Transverse colon (tissue), 4 donors: ENCODE results near the gene CADM2. TPM values are rescaled to one million over a fixed set of nuclear protein-coding genes. Genes with fewer than 3 reads are reported as not detected.
A peak's percentile ranks its signal among the peaks of the same experiment; 100 is the strongest.

Experiments
- DNase-seq: peaks from one replicate; pipeline ENCODE4 v3.0.0-alpha.2; 2019
- H3K27ac ChIP-seq, 4 donors: fragments of 200-600 bp; sonication (generic); 2 replicates each; pipeline ENCODE4 v1.5.1; 2016 to 2018; ENCODE audit warnings: inconsistent platforms in 4 of 4
- H3K27me3 ChIP-seq: fragments of 200-600 bp; sonication (generic); 2 replicates; pipeline ENCODE4 v1.5.1; 2017; ENCODE audit warnings: inconsistent platforms
- H3K36me3 ChIP-seq, 4 donors: fragments of 200-600 bp; sonication (generic); 2 replicates each; pipeline ENCODE4 v1.5.1; 2017 to 2019; ENCODE audit warnings: inconsistent platforms in 4 of 4
- H3K4me1 ChIP-seq, 4 donors: fragments of 200-600 bp; sonication (generic); 2 replicates each; pipeline ENCODE4 v1.5.1; 2017 to 2020; ENCODE audit warnings: inconsistent platforms in 4 of 4
- H3K4me3 ChIP-seq, 4 donors: fragments of 200-600 bp; sonication (generic); 1 replicate in 1 of 4; 2 replicates in 3 of 4; pipeline versions ENCODE4 v1.5.1 to v1.6.1; 2017 to 2019; ENCODE audit warnings: inconsistent platforms in 4 of 4
- H3K9me3 ChIP-seq, 2 donors: fragments of 200-600 bp; sonication (generic); 2 replicates each; pipeline ENCODE4 v1.5.1; 2017 to 2019; ENCODE audit warnings: inconsistent platforms in 2 of 2
- EP300 ChIP-seq: sonication (generic); formaldehyde crosslinking; IDR thresholded peaks from one replicate; pipeline ENCODE4 v1.6.1; 2017; ENCODE audit warnings: antibody characterized with exemption, low read depth
- POLR2A ChIP-seq: fragments of 450-650 bp; IDR thresholded peaks from one replicate; pipeline ENCODE4 v1.6.1; 2016; ENCODE audit warnings: antibody characterized with exemption, mild to moderate bottlenecking, moderate library complexity
- POLR2AphosphoS5 ChIP-seq, 3 donors: sonication (generic); formaldehyde crosslinking; IDR thresholded peaks; one replicate each; pipeline ENCODE4 v1.6.1; 2016; ENCODE audit warnings: antibody characterized with exemption in 3 of 3
- WGBS, 2 donors: methylation state at CpG; one replicate each; pipeline ENCODE4 v1.1.5; 2018; ENCODE audit warnings: low coverage in 1 of 2; 5-methylcytosine and 5-hydroxymethylcytosine counted together
- in situ Hi-C, 4 donors: fragments of 200-750 bp; cut with MboI; loops; one replicate each; pipeline versions ENCODE4 v1.15.0 to v1.15.1; 2017; ENCODE audit warnings: low sequenced_read_pairs in 3 of 4, low pct_ligation_motif_present in 1 of 4, low pct_unique_long_range_greater_than_20kb in 1 of 4
- intact Hi-C: fragments of 100-400 bp; cut with DNase I; formaldehyde crosslinking; loops from one replicate; pipeline ENCODE4 v1.15.1; 2023; ENCODE audit warnings: low total_unique reads
- total RNA-seq, 4 donors: library from RNA; depleted of rRNA; stranded (reverse); fragments of >200 nt; gene quantifications; one replicate each; pipeline ENCODE4 v1.1.0, GENCODE V29; 2016
- TF ChIP-seq, protein P1 (sequence below), 5 experiments: fragments of 200-600 bp in 3 of 5; fragments of 450-650 bp in 2 of 5; sonication (generic) in 3 of 5; IDR thresholded peaks; 1 replicate in 2 of 5; 2 replicates in 3 of 5; pipeline ENCODE4 v1.5.1; 2016 to 2017; ENCODE audit warnings: antibody characterized with exemption in 5 of 5, inconsistent platforms in 3 of 5, mild to moderate bottlenecking in 2 of 5, moderate library complexity in 1 of 5

The CADM2 gene
- total RNA-seq, 4 donors from 2014 or later, result 2.2 to 21.3 (median 4.5) TPM

DNA sequence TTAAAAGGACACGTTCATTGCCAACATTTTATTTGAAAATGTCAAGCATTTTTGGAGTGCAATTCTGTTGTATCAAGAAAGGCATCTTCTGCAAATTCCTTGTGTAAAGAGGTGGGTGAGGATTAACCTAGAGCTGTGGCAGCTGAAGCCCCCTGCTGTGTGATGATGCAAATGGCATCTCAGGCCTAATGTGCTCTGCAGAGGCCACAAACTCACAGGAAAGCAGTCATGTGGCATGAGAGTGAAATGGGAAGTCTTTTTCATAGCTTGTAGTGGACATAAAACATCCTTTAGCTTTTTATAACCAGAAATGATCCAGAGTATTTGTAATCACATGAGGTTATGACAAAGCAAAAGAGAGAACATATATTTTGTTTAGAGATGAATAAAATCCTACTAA, 6.4 kb downstream of the CADM2 start:
- H3K4me3 ChIP-seq, result no peak overlapping the region
- H3K4me1 ChIP-seq, result no peaks in the 10 kb centered on the region
- DNase-seq, result no peak
- H3K27ac ChIP-seq, result no peak overlapping the region
- H3K27me3 ChIP-seq, result peaks cover 36% of the 10 kb centered on the region
- H3K36me3 ChIP-seq, result no peaks in the 10 kb centered on the region
- H3K9me3 ChIP-seq, result no peaks in the 10 kb centered on the region
- intact Hi-C loops (no loop called here), in situ Hi-C loops (no loop called here)
- TF ChIP-seq POLR2A (no peak), EP300 (no peak), POLR2AphosphoS5 (IDR thresholded peaks at IDR 0.05) (no peak)
- TF ChIP-seq, protein P1, sequence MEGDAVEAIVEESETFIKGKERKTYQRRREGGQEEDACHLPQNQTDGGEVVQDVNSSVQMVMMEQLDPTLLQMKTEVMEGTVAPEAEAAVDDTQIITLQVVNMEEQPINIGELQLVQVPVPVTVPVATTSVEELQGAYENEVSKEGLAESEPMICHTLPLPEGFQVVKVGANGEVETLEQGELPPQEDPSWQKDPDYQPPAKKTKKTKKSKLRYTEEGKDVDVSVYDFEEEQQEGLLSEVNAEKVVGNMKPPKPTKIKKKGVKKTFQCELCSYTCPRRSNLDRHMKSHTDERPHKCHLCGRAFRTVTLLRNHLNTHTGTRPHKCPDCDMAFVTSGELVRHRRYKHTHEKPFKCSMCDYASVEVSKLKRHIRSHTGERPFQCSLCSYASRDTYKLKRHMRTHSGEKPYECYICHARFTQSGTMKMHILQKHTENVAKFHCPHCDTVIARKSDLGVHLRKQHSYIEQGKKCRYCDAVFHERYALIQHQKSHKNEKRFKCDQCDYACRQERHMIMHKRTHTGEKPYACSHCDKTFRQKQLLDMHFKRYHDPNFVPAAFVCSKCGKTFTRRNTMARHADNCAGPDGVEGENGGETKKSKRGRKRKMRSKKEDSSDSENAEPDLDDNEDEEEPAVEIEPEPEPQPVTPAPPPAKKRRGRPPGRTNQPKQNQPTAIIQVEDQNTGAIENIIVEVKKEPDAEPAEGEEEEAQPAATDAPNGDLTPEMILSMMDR (IDR thresholded peaks at IDR 0.05), result no peak
- WGBS, 2 donors, result 21 to 36% methylated on average over 1 of the region's 1 CpG

GRCh38 chr3:84967767-84968581, 9.2 kb downstream of the CADM2 start:
- peaks cover 9% of the 10 kb centered on the region for H3K27me3 ChIP-seq
- in situ Hi-C loops, result no loop called here
- H3K9me3 ChIP-seq, result no peaks in the 10 kb centered on the region
- DNase-seq, result no peak
- TF ChIP-seq, protein P1 (IDR thresholded peaks at IDR 0.05), result no peak
- no peak for TF ChIP-seq EP300
- no peak for TF ChIP-seq POLR2A
- no peak for TF ChIP-seq POLR2AphosphoS5 (IDR thresholded peaks at IDR 0.05)
- H3K4me3 ChIP-seq, result no peak overlapping the region
- H3K27ac ChIP-seq, result no peak overlapping the region
- 36 to 43% methylated on average over 5 of the region's 5 CpGs for WGBS, 2 donors
- intact Hi-C loops, result no loop called here
- no peaks in the 10 kb centered on the region for H3K4me1 ChIP-seq
- H3K36me3 ChIP-seq, result no peaks in the 10 kb centered on the region

DNA sequence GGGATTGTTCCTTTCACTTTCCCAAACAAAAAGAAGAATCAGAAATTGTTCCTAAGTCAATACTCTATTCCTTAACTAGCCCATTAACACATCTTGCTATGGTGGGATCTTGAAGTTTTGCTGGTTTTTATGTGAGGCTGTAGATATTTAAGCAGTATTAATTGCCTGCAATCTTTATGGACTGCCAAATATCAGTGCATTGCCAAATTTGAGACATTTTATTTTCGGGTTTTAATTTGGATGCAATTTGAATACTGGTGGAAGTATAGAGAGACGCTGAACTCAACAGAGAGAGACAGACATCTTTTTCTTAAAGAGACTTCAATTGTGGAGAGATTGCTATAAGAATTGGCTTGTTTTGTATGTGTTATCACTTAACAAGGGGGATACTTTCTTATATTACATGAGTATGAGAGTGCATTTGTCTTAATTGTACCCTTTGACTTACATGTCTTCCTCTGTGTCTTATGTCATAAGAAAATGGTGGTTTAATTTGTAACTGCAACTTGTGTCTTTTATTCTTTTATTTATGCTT, 10.0 kb downstream of the CADM2 start:
- no peaks in the 10 kb centered on the region for H3K36me3 ChIP-seq
- peaks cover under 1% of the 10 kb centered on the region for H3K27me3 ChIP-seq
- H3K4me1 ChIP-seq, result no peaks in the 10 kb centered on the region
- 48 to 70% methylated on average over 2 of the region's 2 CpGs for whole genome bisulfite sequencing, 2 donors
- no peak for DNase-seq
- in situ Hi-C loops (no loop called here), intact Hi-C loops (no loop called here)
- no peak overlapping the region for H3K27ac ChIP-seq
- no peak for TF ChIP-seq POLR2AphosphoS5 (IDR thresholded peaks at IDR 0.05)
- no peak overlapping the region for H3K4me3 ChIP-seq
- no peaks in the 10 kb centered on the region for H3K9me3 ChIP-seq

GRCh38 chr3:84974347-84974746, 15.6 kb downstream of the CADM2 start:
- no peaks in the 10 kb centered on the region for H3K4me1 ChIP-seq
- no peak for TF ChIP-seq POLR2A
- TF ChIP-seq, protein P1 (IDR thresholded peaks at IDR 0.05), result peak in 1 of 5 experiments; percentile 2
- intact Hi-C loops (no loop called here), in situ Hi-C loops (no loop called here)
- H3K4me3 ChIP-seq, result no peak overlapping the region
- no peaks in the 10 kb centered on the region for H3K9me3 ChIP-seq
- H3K36me3 ChIP-seq, result no peaks in the 10 kb centered on the region
- no peak for DNase-seq
- no peaks in the 10 kb centered on the region for H3K27me3 ChIP-seq
- H3K27ac ChIP-seq, result no peak overlapping the region
